Prostate gland (tissue), 2 donors: Measurements from ENCODE around the gene RBFOX2.

Experiments used
- CTCF ChIP-seq, 4 experiments: fragments of 200-600 bp in 2 of 4; fragments of 450-650 bp in 2 of 4; sonication (generic) in 2 of 4; IDR thresholded peaks; 1 replicate in 3 of 4; 2 replicates in 1 of 4; pipeline ENCODE4 v1.5.1; 2016 to 2019; ENCODE audit warnings: antibody characterized with exemption in 4 of 4, mild to moderate bottlenecking in 2 of 4, moderate library complexity in 2 of 4
- POLR2A ChIP-seq: fragments of 450-650 bp; IDR thresholded peaks from one replicate; pipeline ENCODE4 v1.6.1; 2016; ENCODE audit warnings: antibody characterized with exemption, mild to moderate bottlenecking

DNA sequence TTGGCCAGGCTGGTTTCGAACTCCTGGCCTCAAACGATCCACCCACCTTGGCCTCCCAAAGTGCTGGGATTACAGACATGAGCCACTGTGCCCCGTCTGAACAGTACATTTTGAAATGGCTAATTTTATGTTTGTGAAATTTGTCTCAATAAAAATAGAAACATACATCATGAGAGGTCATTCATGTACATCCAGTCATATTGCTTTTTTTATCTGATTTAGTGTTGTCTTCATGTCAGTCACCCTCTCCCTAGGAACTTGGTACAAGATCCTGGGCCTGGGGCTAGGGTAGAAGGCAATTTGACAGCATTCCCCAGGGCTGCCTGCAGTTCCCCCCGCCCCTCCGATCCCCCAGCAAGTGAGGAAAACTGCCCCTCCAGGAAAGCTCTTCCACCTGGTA is 46.6 kb upstream of the RBFOX2 start:
- TF ChIP-seq POLR2A = no peak
- no peak for TF ChIP-seq CTCF (IDR thresholded peaks at IDR 0.05)
